Spleen (tissue), 7 donors: ENCODE results near the gene HMX1.

Experiments
- POLR2A ChIP-seq, 3 donors: fragments of 450-650 bp; IDR thresholded peaks; one replicate each; pipeline ENCODE4 v1.5.1; 2017; ENCODE audit warnings: antibody characterized with exemption in 3 of 3, mild to moderate bottlenecking in 1 of 3
- POLR2AphosphoS5 ChIP-seq, 3 donors: sonication (generic); formaldehyde crosslinking; IDR thresholded peaks; one replicate each; pipeline ENCODE4 v1.5.1; 2017; ENCODE audit warnings: antibody characterized with exemption in 3 of 3
- TF ChIP-seq, protein P1 (sequence below), 11 experiments: fragments of 200-600 bp in 7 of 11; fragments of 450-650 bp in 4 of 11; sonication (generic) in 4 of 11; IDR thresholded peaks in 8 of 11; conservative IDR thresholded peaks in 3 of 11; 1 replicate in 7 of 11; 2 replicates in 4 of 11; pipeline versions ENCODE4 v1.4.0 to v1.8.0; 2016 to 2021; ENCODE audit warnings: antibody characterized with exemption in 11 of 11, inconsistent platforms in 4 of 11, mild to moderate bottlenecking in 1 of 11
- donor health status: DM: no; HTN: no; CAD: no; lungs with moderate emphysema.
- donor health status: DM: no; HTN: no; CAD: no.
- donor health status: DM: no; HTN: no; CAD: no.

DNA sequence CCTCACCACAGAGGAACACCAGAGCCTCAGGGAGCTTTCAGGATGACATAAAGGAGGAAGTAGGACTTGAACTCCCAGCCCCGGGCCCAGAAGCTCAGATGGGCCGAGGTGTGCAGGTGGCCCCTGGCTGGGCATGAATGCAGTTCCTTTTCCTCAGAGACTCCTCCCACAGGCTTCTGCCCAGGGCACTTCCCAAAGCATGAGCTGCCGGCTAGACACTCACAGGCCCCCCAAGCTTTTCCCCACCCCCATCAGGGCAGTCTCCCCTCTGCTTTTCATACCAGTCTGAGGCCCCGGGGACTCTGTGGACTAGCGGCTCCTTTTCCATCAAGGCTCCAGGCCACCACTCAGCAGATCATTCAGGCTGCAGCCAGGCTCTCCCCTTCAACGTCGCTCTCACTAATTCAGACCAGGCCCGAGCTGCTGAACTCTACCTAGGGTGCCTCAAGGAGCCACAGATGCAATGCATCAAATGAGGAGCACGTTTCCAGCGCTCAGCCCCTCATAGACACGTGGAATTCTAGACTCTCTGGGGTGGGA is 36.9 kb downstream of the HMX1 start:
- TF ChIP-seq, protein P1, sequence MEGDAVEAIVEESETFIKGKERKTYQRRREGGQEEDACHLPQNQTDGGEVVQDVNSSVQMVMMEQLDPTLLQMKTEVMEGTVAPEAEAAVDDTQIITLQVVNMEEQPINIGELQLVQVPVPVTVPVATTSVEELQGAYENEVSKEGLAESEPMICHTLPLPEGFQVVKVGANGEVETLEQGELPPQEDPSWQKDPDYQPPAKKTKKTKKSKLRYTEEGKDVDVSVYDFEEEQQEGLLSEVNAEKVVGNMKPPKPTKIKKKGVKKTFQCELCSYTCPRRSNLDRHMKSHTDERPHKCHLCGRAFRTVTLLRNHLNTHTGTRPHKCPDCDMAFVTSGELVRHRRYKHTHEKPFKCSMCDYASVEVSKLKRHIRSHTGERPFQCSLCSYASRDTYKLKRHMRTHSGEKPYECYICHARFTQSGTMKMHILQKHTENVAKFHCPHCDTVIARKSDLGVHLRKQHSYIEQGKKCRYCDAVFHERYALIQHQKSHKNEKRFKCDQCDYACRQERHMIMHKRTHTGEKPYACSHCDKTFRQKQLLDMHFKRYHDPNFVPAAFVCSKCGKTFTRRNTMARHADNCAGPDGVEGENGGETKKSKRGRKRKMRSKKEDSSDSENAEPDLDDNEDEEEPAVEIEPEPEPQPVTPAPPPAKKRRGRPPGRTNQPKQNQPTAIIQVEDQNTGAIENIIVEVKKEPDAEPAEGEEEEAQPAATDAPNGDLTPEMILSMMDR (IDR thresholded peaks at IDR 0.05 in 8 of 11, conservative IDR thresholded peaks at IDR 0.05 in 3 of 11) = no peak
- TF ChIP-seq POLR2AphosphoS5 (IDR thresholded peaks at IDR 0.05) (no peak), POLR2A (IDR thresholded peaks at IDR 0.05) (no peak)
